GM21528 (cell line): ENCODE data around the gene CAPN12.

Experiments used
- ATAC-seq: cut with Tn5 transposase; IDR thresholded peaks from one replicate; pipeline ENCODE4 v1.9.1; 2021; ENCODE audit warnings: mild to moderate bottlenecking, moderate library complexity; ENCODE audit not compliant: unreplicated experiment, low FRiP score

Gene CAPN12

GRCh38 chr19:38713865-38714264 is 30.4 kb downstream of the CAPN12 start:
- ATAC-seq = no peak

GRCh38 chr19:38713227-38713649 is 31.0 kb downstream of the CAPN12 start:
- no peak for ATAC-seq

- ATAC-seq = no peak
Observed at GRCh38 chr19:38712161-38712748, 32.0 kb downstream of the CAPN12 start.

- ATAC-seq = no peak
Observed at GRCh38 chr19:38711726-38712153, 32.5 kb downstream of the CAPN12 start.

- no peak for ATAC-seq
Observed at GRCh38 chr19:38710928-38711725, 33.1 kb downstream of the CAPN12 start.

- no peak for ATAC-seq
Observed at GRCh38 chr19:38710416-38710702, 33.9 kb downstream of the CAPN12 start.

GRCh38 chr19:38709671-38710415 is 34.4 kb downstream of the CAPN12 start:
- ATAC-seq = no peak

- no peak for ATAC-seq
Observed at GRCh38 chr19:38709119-38709518, 35.2 kb downstream of the CAPN12 start.

GRCh38 chr19:38708413-38709024 is 35.8 kb downstream of the CAPN12 start:
- no peak for ATAC-seq

GRCh38 chr19:38707512-38708114 is 36.7 kb downstream of the CAPN12 start:
- ATAC-seq = no peak

GRCh38 chr19:38706792-38707511 is 37.3 kb downstream of the CAPN12 start:
- ATAC-seq = no peak

- ATAC-seq = no peak
Observed at GRCh38 chr19:38705197-38706019, 38.9 kb downstream of the CAPN12 start.

- ATAC-seq = no peak
Observed at GRCh38 chr19:38704488-38705026, 39.7 kb downstream of the CAPN12 start.

- no peak for ATAC-seq
Observed at GRCh38 chr19:38703509-38703908, 40.8 kb downstream of the CAPN12 start.

GRCh38 chr19:38702278-38702677 is 42.0 kb downstream of the CAPN12 start:
- no peak for ATAC-seq

- ATAC-seq = no peak
Observed at GRCh38 chr19:38701455-38702063, 42.7 kb downstream of the CAPN12 start.

- no peak for ATAC-seq
Observed at GRCh38 chr19:38700902-38701454, 43.3 kb downstream of the CAPN12 start.

- ATAC-seq = no peak
Observed at GRCh38 chr19:38700350-38700901, 43.8 kb downstream of the CAPN12 start.
